ENCODE measurements around the gene ABT1. TPM values are rescaled to one million over a fixed set of nuclear protein-coding genes. Genes with fewer than 3 reads are reported as not detected.

ABT1 gene
- total RNA-seq, 2 donors from 2014 or later: 20.9 to 21.8 TPM

DNA sequence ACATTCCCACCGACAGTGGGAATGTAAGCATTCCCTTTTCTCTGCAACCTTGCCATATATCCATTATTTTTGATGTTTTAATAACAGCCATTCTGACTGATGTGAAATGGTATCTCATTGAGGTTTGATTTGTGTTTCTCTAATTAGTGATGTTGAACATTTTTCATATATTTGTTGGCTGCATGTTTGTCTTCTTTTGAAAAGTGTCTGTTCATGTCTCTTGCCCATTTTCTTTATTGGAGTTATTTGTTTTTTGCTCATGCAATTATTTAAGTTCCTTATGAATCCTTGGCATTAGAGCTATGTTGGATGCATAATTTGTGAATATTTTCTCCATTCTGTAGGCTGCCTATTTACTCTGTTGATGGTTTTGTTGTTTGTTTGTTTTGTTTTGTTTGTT, 18.0 kb upstream of the ABT1 start:
- Mint-ChIP-seq H3K4me1 (ENCODE audit: low read depth) (peaks cover 37% of the 10 kb centered on the region), H3K27ac (no peak overlapping the region), H3K27me3 (ENCODE audit: low read depth) (peaks cover 25% of the 10 kb centered on the region), H3K36me3 (ENCODE audit: insufficient read depth in 2 of 2) (peaks cover 7 to 9% of the 10 kb centered on the region in 2 donors), H3K9me3 (peaks cover 3 to 7% of the 10 kb centered on the region in 2 donors), H3K4me3 (peak overlapping the region; percentile 35 to 36)
- no peak for ATAC-seq (replicated peaks in 1 of 2)
- no peak for DNase-seq

DNA sequence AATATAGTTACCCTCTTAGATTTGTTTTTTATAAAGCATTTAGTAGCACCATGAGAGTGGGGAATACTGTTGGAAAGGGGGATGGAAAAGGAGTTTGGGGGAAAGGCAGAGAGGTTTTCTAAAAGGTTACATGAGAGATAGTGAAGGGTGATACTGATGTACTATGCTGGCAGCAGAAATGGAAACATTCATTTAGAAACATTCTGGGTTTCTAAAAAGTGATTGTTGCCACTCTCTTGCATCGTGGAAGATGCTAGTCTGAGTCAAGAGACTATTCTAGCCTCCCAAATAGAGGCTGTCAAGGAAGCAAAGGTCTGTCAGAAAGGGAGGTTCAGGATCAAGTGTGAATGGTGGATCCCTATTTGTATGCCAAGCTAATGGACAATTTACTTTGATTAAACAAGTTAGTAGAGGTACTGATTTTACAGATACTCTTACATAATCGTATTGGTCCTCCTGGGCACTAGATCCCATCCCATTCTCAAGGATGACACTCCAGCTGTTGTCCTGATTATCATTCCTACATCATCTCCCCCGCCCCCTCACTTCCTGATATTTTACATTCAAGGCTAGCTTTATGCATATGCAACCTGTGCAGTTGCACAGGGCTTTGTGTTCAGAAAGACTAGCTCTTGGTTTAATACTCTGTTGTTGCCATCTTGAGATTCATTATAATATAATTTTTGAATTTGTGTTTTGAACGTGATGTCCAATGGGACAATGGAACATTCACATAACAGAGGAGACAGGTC, 15.4 kb upstream of the ABT1 start:
- Mint-ChIP-seq H3K27me3 (ENCODE audit: low read depth) (peaks cover 35% of the 10 kb centered on the region), H3K9me3 (peaks cover 3 to 7% of the 10 kb centered on the region in 2 donors), H3K4me1 (ENCODE audit: low read depth) (peaks cover 30% of the 10 kb centered on the region), H3K27ac (peak overlapping the region; percentile 62), H3K36me3 (ENCODE audit: insufficient read depth in 2 of 2) (peaks cover 7 to 9% of the 10 kb centered on the region in 2 donors), H3K4me3 (peak overlapping the region; percentile 30 to 62)
- peak; percentile 48 to 63 for ATAC-seq (replicated peaks in 1 of 2)
- DNase-seq: no peak

DNA sequence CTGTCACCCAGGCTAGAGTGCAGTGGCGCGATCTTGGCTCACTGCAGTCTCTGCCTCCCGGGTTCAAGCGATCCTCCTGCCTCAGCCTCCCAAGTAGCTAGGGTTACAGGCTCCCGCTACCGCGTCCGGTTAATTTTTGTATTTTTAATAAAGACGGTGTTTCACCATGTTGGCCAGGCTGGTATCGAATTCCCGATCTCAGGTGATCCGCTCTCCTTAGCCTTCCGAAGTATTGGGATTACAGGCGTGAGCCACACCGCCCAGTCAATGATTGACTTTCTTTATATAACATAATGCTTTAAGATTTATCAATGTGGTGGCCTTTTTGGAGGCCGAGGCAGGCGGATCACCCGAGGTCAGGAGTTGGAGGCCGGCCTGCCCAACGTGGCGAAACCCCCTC, 7.8 kb upstream of the ABT1 start:
- H3K9me3 Mint-ChIP-seq: no peaks in the 10 kb centered on the region
- no peak overlapping the region for H3K27ac Mint-ChIP-seq
- no peak overlapping the region for H3K4me3 Mint-ChIP-seq
- no peaks in the 10 kb centered on the region for H3K36me3 Mint-ChIP-seq (ENCODE audit: insufficient read depth in 2 of 2)
- H3K4me1 Mint-ChIP-seq (ENCODE audit: low read depth): peaks cover 5% of the 10 kb centered on the region
- H3K27me3 Mint-ChIP-seq (ENCODE audit: low read depth): peaks cover 32% of the 10 kb centered on the region
- ATAC-seq (replicated peaks in 1 of 2) (no peak), DNase-seq (no peak)

DNA sequence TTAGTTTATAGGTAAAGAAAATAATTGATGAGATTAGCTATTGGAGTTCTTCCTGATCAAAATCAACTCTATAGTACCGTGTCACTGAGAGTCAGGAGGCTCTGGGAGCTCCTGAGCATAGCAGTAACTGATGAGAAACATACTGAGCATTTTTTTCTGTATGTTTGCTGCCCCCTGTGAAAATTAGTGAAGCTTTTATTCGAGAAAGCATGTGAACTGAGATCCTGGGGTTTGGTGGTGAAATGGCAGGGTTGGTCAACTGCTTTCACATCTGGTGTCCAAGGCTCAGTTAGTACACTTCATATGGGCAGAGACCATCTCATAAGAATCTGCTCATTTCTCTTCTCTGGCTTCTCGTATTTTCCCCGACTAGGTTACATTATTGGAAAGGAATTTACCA, 4.1 kb upstream of the ABT1 start:
- ATAC-seq (replicated peaks in 1 of 2) (no peak), DNase-seq (no peak)
- Mint-ChIP-seq H3K27me3 (ENCODE audit: low read depth) (peaks cover 25% of the 10 kb centered on the region), H3K27ac (no peak overlapping the region), H3K9me3 (no peaks in the 10 kb centered on the region), H3K4me1 (ENCODE audit: low read depth) (peaks cover 9% of the 10 kb centered on the region), H3K4me3 (no peak overlapping the region), H3K36me3 (ENCODE audit: insufficient read depth in 2 of 2) (peaks cover 0 to 2% of the 10 kb centered on the region in 2 donors)

DNA sequence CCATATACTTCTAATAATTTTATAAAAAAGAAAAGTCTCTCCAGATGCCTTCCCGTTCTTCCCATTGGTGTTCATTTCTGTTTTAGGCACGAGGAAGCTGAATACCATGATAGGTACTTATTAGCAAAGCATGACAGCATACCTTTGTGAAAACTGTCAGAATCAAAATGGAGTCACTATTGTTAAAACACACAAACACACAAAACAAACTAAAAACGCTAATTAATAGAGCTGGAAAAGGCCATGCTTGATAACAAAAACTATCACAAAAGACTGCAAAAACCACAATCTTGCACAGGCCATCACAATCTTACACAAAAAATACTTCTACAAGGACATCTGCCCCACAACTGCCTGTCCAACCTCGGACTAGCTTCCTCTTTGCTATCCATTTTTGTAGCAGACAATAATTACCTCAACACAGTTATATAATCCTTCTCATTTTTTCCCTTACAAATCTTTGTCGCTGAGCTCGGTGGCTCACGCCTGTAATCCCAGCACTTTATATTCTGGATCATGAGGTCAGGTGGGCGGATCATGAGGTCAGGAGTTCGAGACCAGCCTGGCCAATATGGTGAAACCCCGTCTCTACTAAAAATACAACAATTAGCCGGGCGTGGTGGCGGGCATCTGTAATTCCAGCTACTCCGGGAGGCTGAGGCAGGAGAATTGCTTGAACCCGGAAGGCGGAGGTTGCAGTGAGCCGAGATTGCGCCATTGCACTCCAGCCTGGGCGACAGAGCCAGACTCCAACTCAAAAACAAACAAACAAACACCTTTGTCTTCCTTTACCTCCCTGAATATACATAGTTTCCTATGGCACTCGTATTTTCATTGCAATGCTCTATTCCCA, 3.2 kb upstream of the ABT1 start:
- Mint-ChIP-seq H3K9me3 (no peaks in the 10 kb centered on the region), H3K36me3 (ENCODE audit: insufficient read depth in 2 of 2) (peaks cover 3 to 7% of the 10 kb centered on the region in 2 donors), H3K4me1 (ENCODE audit: low read depth) (peaks cover 18% of the 10 kb centered on the region), H3K27me3 (ENCODE audit: low read depth) (peaks cover 25% of the 10 kb centered on the region), H3K4me3 (peak overlapping the region; percentile 52 to 69), H3K27ac (no peak overlapping the region)
- no peak for DNase-seq
- ATAC-seq (replicated peaks in 1 of 2): no peak

DNA sequence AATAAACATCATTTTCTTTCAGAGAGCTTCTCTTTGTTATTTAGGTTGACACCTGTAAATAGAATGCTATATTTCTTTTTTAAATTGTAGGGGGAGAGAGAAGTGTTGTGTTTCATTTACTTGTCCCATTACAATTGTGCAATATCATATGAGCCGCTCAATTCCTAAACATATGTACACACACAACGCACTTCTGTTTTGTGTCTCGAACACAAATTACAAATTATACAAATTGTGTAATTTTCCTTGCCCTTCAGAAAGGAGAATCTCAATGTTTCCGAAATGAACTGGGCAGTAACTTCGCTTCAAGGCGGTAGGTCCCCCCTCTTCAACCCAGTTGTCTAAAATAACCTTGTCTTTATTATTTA, 2.6 kb upstream of the ABT1 start:
- H3K27ac Mint-ChIP-seq: peak overlapping the region; percentile 90
- H3K36me3 Mint-ChIP-seq (ENCODE audit: insufficient read depth in 2 of 2): peaks cover 3 to 9% of the 10 kb centered on the region in 2 donors
- peaks cover 24% of the 10 kb centered on the region for H3K4me1 Mint-ChIP-seq (ENCODE audit: low read depth)
- no peaks in the 10 kb centered on the region for H3K9me3 Mint-ChIP-seq
- ATAC-seq (replicated peaks in 1 of 2) (no peak), DNase-seq (no peak)
- H3K27me3 Mint-ChIP-seq (ENCODE audit: low read depth): peaks cover 25% of the 10 kb centered on the region
- H3K4me3 Mint-ChIP-seq: peak overlapping the region; percentile 52 to 69

DNA sequence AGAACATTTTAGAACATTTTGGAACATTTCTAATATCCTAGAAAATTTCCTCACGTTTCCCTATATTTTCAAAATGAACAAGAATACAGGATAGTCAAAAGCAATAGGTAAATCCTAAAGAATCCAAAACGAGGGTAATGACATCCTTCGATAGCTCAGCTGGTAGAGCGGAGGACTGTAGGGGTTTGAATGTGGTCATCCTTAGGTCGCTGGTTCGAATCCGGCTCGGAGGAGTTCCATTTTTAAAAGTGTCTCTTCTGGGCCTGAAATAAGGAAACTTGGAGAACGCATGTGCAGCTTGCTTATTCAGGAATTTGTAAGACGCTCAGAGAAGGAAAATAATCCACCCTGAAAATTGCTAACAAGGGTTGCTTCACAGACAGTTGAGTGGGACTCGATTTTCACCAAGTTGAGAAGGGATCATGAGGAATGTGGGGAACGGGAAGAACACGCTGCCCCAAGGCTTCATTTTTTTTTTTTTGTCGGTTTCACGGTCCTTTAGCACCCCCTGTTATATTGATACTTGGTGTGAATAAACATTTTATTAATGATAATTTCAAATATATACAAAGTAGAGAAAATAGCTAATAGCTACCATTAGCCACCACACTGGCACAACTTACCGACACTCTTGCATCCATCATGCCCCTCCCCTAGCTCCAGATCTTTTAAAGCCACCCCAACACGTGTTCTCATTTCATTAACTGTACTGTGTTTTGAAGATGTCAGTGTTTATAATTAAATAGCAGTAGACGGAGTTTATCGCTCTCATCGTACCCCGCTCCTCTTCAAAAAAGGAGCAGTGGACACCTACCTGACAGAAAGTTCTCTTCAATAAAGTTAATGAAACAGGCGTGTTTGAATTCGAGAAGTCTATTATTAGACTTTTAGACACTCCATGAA, 1.8 kb upstream of the ABT1 start:
- DNase-seq: peak; percentile 46 to 57

DNA sequence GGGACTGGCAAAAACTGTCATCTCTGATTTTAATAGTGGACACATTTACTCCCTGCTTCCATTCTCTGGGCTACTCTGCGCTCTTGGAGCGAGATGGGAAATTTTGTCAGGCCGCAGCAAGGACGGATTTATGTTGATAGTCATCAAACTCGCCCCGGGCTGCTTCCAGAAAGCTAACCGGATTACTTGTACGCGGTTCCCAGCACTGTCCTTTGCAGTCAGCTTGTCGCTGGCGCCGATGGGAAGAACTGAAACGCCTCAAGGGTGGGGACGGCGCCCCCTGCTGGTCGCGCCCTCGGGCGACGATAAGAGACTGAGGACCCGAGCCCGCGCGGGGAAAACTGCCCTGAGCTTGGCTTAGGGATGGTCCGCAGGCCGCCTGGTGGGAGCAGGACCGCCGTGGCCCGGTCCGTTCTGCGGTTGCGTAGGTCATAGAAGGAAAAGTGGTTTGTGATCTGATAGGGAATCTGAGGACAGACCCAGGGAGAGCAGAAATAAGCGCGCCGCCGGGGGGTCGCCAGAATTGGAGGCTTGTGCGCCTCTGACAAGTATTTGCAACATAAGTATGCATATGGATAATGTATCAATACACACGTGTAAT, 984 bp upstream of the ABT1 start:
- Mint-ChIP-seq H3K4me1 (ENCODE audit: low read depth) (peaks cover 40% of the 10 kb centered on the region), H3K36me3 (ENCODE audit: insufficient read depth in 2 of 2) (peaks cover 4 to 11% of the 10 kb centered on the region in 2 donors), H3K27ac (no peak overlapping the region), H3K9me3 (no peaks in the 10 kb centered on the region), H3K4me3 (no peak overlapping the region), H3K27me3 (ENCODE audit: low read depth) (peaks cover 25% of the 10 kb centered on the region)
- peak; percentile 63 to 66 for ATAC-seq (replicated peaks in 1 of 2)
- DNase-seq: peak; percentile 89 to 92

More for the DNA sequence above, 1.8 kb upstream of the ABT1 start:
- H3K27ac Mint-ChIP-seq: peak overlapping the region; percentile 90
- H3K27me3 Mint-ChIP-seq (ENCODE audit: low read depth): peaks cover 25% of the 10 kb centered on the region
- H3K4me3 Mint-ChIP-seq: peak overlapping the region; percentile 52 to 69
- H3K9me3 Mint-ChIP-seq: no peaks in the 10 kb centered on the region
- peaks cover 32% of the 10 kb centered on the region for H3K4me1 Mint-ChIP-seq (ENCODE audit: low read depth)
- H3K36me3 Mint-ChIP-seq (ENCODE audit: insufficient read depth in 2 of 2): peaks cover 4 to 11% of the 10 kb centered on the region in 2 donors
- ATAC-seq (replicated peaks in 1 of 2): peak in 1 of 2 donors; percentile 18

DNA sequence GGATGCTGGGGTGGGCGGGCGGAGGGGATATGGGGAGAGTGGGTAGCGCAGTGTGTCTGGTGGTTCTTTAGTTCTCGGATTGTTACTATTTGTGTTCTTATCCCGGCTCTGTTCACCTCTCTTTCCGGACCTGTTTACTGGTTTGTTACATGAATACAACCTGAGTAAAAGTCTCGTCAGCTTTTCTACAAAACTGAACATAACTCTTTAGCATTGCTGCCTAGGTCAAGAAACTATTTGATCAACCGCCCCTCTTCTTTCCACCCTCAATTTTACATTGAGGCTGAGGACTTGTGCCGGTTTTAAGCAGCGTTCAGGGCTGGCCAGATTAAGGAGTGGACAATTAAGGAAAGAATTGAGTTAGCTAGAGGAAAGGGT, 625 bp downstream of the ABT1 start:
- Mint-ChIP-seq H3K36me3 (ENCODE audit: insufficient read depth in 2 of 2) (peaks cover 4 to 11% of the 10 kb centered on the region in 2 donors), H3K9me3 (no peaks in the 10 kb centered on the region), H3K4me1 (ENCODE audit: low read depth) (peaks cover 47% of the 10 kb centered on the region)

DNA sequence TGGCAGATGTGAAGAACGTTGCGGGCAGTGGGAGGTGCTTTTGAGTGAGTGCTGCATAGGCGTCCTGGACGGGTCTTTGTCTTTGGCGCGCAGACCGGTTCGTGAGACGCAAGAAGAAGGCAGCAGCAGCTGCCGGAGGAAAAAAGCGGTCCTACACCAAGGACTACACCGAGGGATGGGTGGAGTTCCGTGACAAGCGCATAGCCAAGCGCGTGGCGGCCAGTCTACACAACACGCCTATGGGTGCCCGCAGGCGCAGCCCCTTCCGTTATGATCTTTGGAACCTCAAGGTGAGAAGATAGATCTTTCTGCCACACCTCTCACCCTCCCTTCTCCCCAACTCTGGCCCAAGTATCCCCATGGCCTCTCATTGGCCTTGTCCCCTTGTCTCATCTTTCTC, 1.1 kb downstream of the ABT1 start:
- Mint-ChIP-seq H3K36me3 (ENCODE audit: insufficient read depth in 2 of 2) (peaks cover 4 to 11% of the 10 kb centered on the region in 2 donors), H3K9me3 (no peaks in the 10 kb centered on the region), H3K27me3 (ENCODE audit: low read depth) (peaks cover 15% of the 10 kb centered on the region), H3K4me3 (no peak overlapping the region), H3K4me1 (ENCODE audit: low read depth) (peaks cover 47% of the 10 kb centered on the region), H3K27ac (peak overlapping the region; percentile 39)
- ATAC-seq (replicated peaks in 1 of 2): no peak
- DNase-seq: no peak

More for the DNA sequence above, 625 bp downstream of the ABT1 start:
- peaks cover 15% of the 10 kb centered on the region for H3K27me3 Mint-ChIP-seq (ENCODE audit: low read depth)
- no peak overlapping the region for H3K4me3 Mint-ChIP-seq
- H3K27ac Mint-ChIP-seq: no peak overlapping the region
- no peak for DNase-seq
- no peak for ATAC-seq (replicated peaks in 1 of 2)

DNA sequence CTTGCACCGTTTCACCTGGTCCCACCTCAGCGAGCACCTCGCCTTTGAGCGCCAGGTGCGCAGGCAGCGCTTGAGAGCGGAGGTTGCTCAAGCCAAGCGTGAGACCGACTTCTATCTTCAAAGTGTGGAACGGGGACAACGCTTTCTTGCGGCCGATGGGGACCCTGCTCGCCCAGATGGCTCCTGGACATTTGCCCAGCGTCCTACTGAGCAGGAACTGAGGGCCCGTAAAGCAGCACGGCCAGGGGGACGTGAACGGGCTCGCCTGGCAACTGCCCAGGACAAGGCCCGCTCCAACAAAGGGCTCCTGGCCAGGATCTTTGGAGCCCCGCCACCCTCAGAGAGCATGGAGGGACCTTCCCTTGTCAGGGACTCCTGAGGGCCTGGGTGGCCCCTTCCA, 1.5 kb downstream of the ABT1 start:
- DNase-seq (no peak), ATAC-seq (replicated peaks in 1 of 2) (no peak)
- Mint-ChIP-seq H3K36me3 (ENCODE audit: insufficient read depth in 2 of 2) (peaks cover 4 to 11% of the 10 kb centered on the region in 2 donors), H3K27ac (peak overlapping the region; percentile 88), H3K4me1 (ENCODE audit: low read depth) (peaks cover 48% of the 10 kb centered on the region), H3K4me3 (no peak overlapping the region), H3K9me3 (no peaks in the 10 kb centered on the region), H3K27me3 (ENCODE audit: low read depth) (peaks cover 11% of the 10 kb centered on the region)

DNA sequence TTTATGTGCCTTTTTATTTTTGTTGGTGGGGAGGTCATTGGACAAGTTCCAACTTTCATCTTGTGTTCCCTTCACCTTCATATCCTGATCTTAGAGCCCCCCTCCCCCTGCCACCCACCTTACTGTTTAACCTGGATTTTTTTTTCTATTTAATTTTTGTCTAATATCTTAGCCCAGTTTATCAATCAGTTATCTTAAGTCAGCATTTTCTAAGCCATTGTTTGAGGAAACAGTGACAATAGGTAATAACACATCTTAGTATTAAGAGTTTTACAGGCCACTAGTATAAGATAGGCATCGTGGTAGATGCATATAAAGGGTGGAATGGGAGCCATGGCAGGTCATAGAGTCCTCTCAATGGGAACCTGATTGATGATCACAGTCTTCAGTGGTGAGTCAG, 2.4 kb downstream of the ABT1 start:
- H3K9me3 Mint-ChIP-seq: no peaks in the 10 kb centered on the region
- H3K4me3 Mint-ChIP-seq: peak overlapping the region; percentile 45 to 63
- H3K27ac Mint-ChIP-seq: peak overlapping the region; percentile 72
- peaks cover 4 to 11% of the 10 kb centered on the region in 2 donors for H3K36me3 Mint-ChIP-seq (ENCODE audit: insufficient read depth in 2 of 2)
- peaks cover 51% of the 10 kb centered on the region for H3K4me1 Mint-ChIP-seq (ENCODE audit: low read depth)
- DNase-seq (no peak), ATAC-seq (replicated peaks in 1 of 2) (no peak)
- H3K27me3 Mint-ChIP-seq (ENCODE audit: low read depth): peaks cover 2% of the 10 kb centered on the region

All from activated T-cell treated with anti-CD3 and anti-CD28 coated beads, Interleukin-2, amount 50 U/mL, for 72 hours (primary cell).